ENCODE results near the gene ANO7.

DNA sequence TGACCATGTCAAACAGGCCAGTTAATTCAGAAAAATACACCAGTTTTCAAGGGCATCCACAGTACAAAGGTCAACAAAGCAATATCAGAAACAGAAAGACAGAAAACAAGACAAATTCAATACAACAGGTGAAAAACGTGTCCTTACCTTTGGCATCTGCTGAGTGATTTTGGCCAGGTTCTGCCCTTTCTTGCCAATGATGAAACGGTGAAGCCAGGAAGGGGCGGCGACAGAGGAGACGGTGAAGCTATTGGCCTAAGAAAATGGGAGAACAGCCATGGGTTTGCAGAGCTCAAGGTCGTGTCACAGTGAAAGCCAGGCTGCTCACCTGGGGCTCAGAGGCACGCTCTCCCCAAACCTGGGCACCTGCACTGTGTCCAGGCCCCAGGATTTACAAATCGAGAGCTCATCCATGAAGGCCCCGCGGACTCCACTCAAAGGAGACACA lies 66.5 kb downstream of the ANO7 start:
- no peak for TF ChIP-seq RAD21 (IDR thresholded peaks at IDR 0.05; ENCODE audit: low read length)
- TF ChIP-seq, protein P1, sequence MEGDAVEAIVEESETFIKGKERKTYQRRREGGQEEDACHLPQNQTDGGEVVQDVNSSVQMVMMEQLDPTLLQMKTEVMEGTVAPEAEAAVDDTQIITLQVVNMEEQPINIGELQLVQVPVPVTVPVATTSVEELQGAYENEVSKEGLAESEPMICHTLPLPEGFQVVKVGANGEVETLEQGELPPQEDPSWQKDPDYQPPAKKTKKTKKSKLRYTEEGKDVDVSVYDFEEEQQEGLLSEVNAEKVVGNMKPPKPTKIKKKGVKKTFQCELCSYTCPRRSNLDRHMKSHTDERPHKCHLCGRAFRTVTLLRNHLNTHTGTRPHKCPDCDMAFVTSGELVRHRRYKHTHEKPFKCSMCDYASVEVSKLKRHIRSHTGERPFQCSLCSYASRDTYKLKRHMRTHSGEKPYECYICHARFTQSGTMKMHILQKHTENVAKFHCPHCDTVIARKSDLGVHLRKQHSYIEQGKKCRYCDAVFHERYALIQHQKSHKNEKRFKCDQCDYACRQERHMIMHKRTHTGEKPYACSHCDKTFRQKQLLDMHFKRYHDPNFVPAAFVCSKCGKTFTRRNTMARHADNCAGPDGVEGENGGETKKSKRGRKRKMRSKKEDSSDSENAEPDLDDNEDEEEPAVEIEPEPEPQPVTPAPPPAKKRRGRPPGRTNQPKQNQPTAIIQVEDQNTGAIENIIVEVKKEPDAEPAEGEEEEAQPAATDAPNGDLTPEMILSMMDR (IDR thresholded peaks at IDR 0.05) = no peak
- no peak for TF ChIP-seq TAF1 (IDR thresholded peaks at IDR 0.05; ENCODE audit: borderline replicate concordance, low read depth, low read length)
- TF ChIP-seq, protein P2, sequence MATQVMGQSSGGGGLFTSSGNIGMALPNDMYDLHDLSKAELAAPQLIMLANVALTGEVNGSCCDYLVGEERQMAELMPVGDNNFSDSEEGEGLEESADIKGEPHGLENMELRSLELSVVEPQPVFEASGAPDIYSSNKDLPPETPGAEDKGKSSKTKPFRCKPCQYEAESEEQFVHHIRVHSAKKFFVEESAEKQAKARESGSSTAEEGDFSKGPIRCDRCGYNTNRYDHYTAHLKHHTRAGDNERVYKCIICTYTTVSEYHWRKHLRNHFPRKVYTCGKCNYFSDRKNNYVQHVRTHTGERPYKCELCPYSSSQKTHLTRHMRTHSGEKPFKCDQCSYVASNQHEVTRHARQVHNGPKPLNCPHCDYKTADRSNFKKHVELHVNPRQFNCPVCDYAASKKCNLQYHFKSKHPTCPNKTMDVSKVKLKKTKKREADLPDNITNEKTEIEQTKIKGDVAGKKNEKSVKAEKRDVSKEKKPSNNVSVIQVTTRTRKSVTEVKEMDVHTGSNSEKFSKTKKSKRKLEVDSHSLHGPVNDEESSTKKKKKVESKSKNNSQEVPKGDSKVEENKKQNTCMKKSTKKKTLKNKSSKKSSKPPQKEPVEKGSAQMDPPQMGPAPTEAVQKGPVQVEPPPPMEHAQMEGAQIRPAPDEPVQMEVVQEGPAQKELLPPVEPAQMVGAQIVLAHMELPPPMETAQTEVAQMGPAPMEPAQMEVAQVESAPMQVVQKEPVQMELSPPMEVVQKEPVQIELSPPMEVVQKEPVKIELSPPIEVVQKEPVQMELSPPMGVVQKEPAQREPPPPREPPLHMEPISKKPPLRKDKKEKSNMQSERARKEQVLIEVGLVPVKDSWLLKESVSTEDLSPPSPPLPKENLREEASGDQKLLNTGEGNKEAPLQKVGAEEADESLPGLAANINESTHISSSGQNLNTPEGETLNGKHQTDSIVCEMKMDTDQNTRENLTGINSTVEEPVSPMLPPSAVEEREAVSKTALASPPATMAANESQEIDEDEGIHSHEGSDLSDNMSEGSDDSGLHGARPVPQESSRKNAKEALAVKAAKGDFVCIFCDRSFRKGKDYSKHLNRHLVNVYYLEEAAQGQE (IDR thresholded peaks at IDR 0.05; ENCODE audit: low read depth, low read length) = no peak
- no peak for TF ChIP-seq FOSL2 (IDR thresholded peaks at IDR 0.05; ENCODE audit: borderline replicate concordance, low read depth)
- no peak for TF ChIP-seq SIN3A (IDR thresholded peaks at IDR 0.05; ENCODE audit: borderline replicate concordance, low read depth, low read length)
- no peak for TF ChIP-seq RCOR1 (IDR thresholded peaks at IDR 0.05; ENCODE audit: low read length)
- no peak for TF ChIP-seq TEAD4 (IDR thresholded peaks at IDR 0.05; ENCODE audit: borderline replicate concordance, insufficient read depth)
- no peak for TF ChIP-seq POLR2AphosphoS5 (IDR thresholded peaks at IDR 0.05; ENCODE audit: low read depth, low read length)

Measured in SK-N-SH (cell line).